GM12892 (cell line): ENCODE data around the gene SERAC1.

Experiments used
- POLR2AphosphoS5 ChIP-seq: IDR thresholded peaks from 2 replicates; pipeline ENCODE4 v1.6.1; 2011; ENCODE audit warnings: low read depth, low read length, control low read depth
- TAF1 ChIP-seq: IDR thresholded peaks from 2 replicates; pipeline ENCODE4 v1.6.1; 2011; ENCODE audit warnings: low read depth, mild to moderate bottlenecking, control low read depth, low read length, borderline replicate concordance

DNA sequence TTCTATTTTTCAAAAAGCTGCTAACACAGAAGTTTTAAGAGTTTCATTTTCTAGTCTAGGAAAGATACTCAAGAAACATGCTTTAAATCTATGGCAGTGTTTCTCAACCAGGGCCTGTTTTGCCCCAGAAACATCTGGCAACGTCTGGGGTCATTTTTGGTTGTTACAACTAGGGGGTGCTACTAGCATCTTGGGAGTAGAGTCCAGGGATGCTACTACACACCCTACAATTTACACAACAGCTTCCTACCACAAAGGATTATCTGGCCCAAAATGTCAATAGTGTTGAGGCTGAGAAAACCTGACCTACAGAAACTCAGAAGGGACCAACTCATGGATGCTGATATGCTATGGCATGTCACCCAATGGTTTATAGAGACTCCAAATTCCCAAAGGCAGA is 24.4 kb downstream of the SERAC1 start:
- TF ChIP-seq TAF1 (no peak), POLR2AphosphoS5 (no peak)
